Measurements from ENCODE around the gene SOX6.

GRCh38 chr11:16184588-16184987 is 171.8 kb downstream of the SOX6 start:
- TF ChIP-seq CTCF (IDR thresholded peaks at IDR 0.05), result no peak
- no peak for TF ChIP-seq POLR2A (IDR thresholded peaks at IDR 0.05)
